Left forelimb (tissue), 1 donor: Measurements from ENCODE around the gene ERN1.

Source experiments
- DNase-seq: peaks from one replicate; pipeline ENCODE4 v3.0.0-alpha.2; 2018; ENCODE audit warnings: low spot score

The ERN1 gene

GRCh38 chr17:64083563-64084085 is 46.3 kb downstream of the ERN1 start:
- DNase-seq = no peak

GRCh38 chr17:64083093-64083492 is 46.9 kb downstream of the ERN1 start:
- DNase-seq = no peak

GRCh38 chr17:64081802-64082799 is 47.8 kb downstream of the ERN1 start:
- no peak for DNase-seq

- no peak for DNase-seq
These were observed 49.7 kb downstream of the ERN1 start for GRCh38 chr17:64080174-64080618.

GRCh38 chr17:64077379-64077778 is 52.6 kb downstream of the ERN1 start:
- DNase-seq = no peak

- no peak for DNase-seq
These were observed 54.0 kb downstream of the ERN1 start for GRCh38 chr17:64075913-64076312.

GRCh38 chr17:64074704-64075426 is 55.1 kb downstream of the ERN1 start:
- no peak for DNase-seq

GRCh38 chr17:64073771-64074703 is 55.9 kb downstream of the ERN1 start:
- no peak for DNase-seq

GRCh38 chr17:64071111-64071510 is 58.8 kb downstream of the ERN1 start:
- DNase-seq = no peak

- no peak for DNase-seq
These were observed 59.7 kb downstream of the ERN1 start for GRCh38 chr17:64070213-64070612.

- no peak for DNase-seq
These were observed 60.8 kb downstream of the ERN1 start for GRCh38 chr17:64069143-64069542.

- no peak for DNase-seq
These were observed 62.3 kb downstream of the ERN1 start for GRCh38 chr17:64067657-64068056.

- no peak for DNase-seq
These were observed 63.2 kb downstream of the ERN1 start for GRCh38 chr17:64066716-64067115.

- no peak for DNase-seq
These were observed 64.8 kb downstream of the ERN1 start for GRCh38 chr17:64065161-64065560.

GRCh38 chr17:64064331-64064730 is 65.6 kb downstream of the ERN1 start:
- no peak for DNase-seq

- no peak for DNase-seq
These were observed 66.1 kb downstream of the ERN1 start for GRCh38 chr17:64063766-64064224.

- no peak for DNase-seq
These were observed 66.9 kb downstream of the ERN1 start for GRCh38 chr17:64063088-64063487.

GRCh38 chr17:64061178-64061898 is 68.6 kb downstream of the ERN1 start:
- DNase-seq = no peak

GRCh38 chr17:64060331-64060730 is 69.6 kb downstream of the ERN1 start:
- DNase-seq = no peak

- DNase-seq = no peak
These were observed 70.2 kb downstream of the ERN1 start for GRCh38 chr17:64059756-64060155.

GRCh38 chr17:64058621-64059020 is 71.3 kb downstream of the ERN1 start:
- DNase-seq = no peak
